GM23248 (cell line): ENCODE measurements around the gene CIAO1. TPM values are rescaled to one million over a fixed set of nuclear protein-coding genes. Genes with fewer than 3 reads are reported as not detected.
A peak's percentile ranks its signal among the peaks of the same experiment; 100 is the strongest.

ENCODE experiments used
- DNase-seq: peaks from one replicate; pipeline ENCODE4 v3.0.0-alpha.2; 2015
- H2AFZ ChIP-seq: fragments of 200-600 bp; sonication (generic); 2 replicates; pipeline ENCODE4 v1.6.1; 2016; ENCODE audit warnings: antibody characterized with exemption
- H3F3A ChIP-seq: fragments of 200-600 bp; sonication (generic); 2 replicates; pipeline ENCODE4 v1.6.1; 2016; ENCODE audit warnings: mild to moderate bottlenecking, antibody characterized with exemption, mixed run types; ENCODE audit not compliant: insufficient read depth
- H3K27ac ChIP-seq: fragments of 200-600 bp; sonication (generic); 2 replicates; pipeline ENCODE4 v1.5.1; 2016; ENCODE audit warnings: mild to moderate bottlenecking
- H3K27me3 ChIP-seq: fragments of 200-600 bp; sonication (generic); replicated peaks from 2 replicates; pipeline ENCODE4 v1.6.1; 2016; ENCODE audit warnings: mild to moderate bottlenecking; ENCODE audit not compliant: insufficient read depth
- H3K36me3 ChIP-seq: fragments of 200-600 bp; sonication (generic); 2 replicates; pipeline ENCODE4 v1.6.1; 2016; ENCODE audit warnings: low read depth, mild to moderate bottlenecking
- H3K4me1 ChIP-seq: fragments of 200-600 bp; sonication (generic); 2 replicates; pipeline ENCODE4 v1.6.1; 2016; ENCODE audit warnings: mild to moderate bottlenecking; ENCODE audit not compliant: insufficient read depth
- H3K4me2 ChIP-seq: fragments of 200-600 bp; sonication (generic); one replicate; pipeline ENCODE4 v1.6.1; 2016; ENCODE audit warnings: mild to moderate bottlenecking; ENCODE audit not compliant: unreplicated experiment
- H3K4me3 ChIP-seq: fragments of 200-600 bp; sonication (generic); 2 replicates; pipeline ENCODE4 v1.5.1; 2016; ENCODE audit warnings: mild to moderate bottlenecking
- H3K79me2 ChIP-seq: fragments of 200-600 bp; sonication (generic); 2 replicates; pipeline ENCODE4 v1.6.1; 2016; ENCODE audit warnings: mild to moderate bottlenecking; ENCODE audit not compliant: insufficient read depth
- H3K9ac ChIP-seq: fragments of 200-600 bp; sonication (generic); 2 replicates; pipeline ENCODE4 v1.6.1; 2016; ENCODE audit warnings: mild to moderate bottlenecking
- H3K9me2 ChIP-seq: fragments of 200-600 bp; sonication (generic); 2 replicates; pipeline ENCODE4 v1.6.1; 2016; ENCODE audit warnings: mixed run types, mild to moderate bottlenecking, moderate library complexity; ENCODE audit not compliant: insufficient read depth
- H3K9me3 ChIP-seq: fragments of 200-600 bp; sonication (generic); one replicate; pipeline ENCODE4 v1.6.1; 2017; ENCODE audit warnings: low read depth
- H4K20me1 ChIP-seq: fragments of 200-600 bp; sonication (generic); 2 replicates; pipeline ENCODE4 v1.6.0; 2016; ENCODE audit not compliant: insufficient read depth
- EZH2 ChIP-seq: fragments of 200-600 bp; sonication (generic); IDR thresholded peaks from 2 replicates; pipeline ENCODE4 v1.6.1; 2018; ENCODE audit warnings: antibody characterized with exemption, mild to moderate bottlenecking; ENCODE audit not compliant: insufficient read depth, poor library complexity, severe bottlenecking
- EZH2phosphoT487 ChIP-seq: fragments of 200-600 bp; sonication (generic); IDR thresholded peaks from 2 replicates; pipeline ENCODE4 v1.6.1; 2018; ENCODE audit warnings: antibody characterized with exemption, moderate library complexity, mild to moderate bottlenecking, low read depth; ENCODE audit not compliant: insufficient read depth
- WGBS, 2 experiments: methylation state at CpG; one replicate each; pipeline ENCODE4 v1.1.6; 2015 to 2017; ENCODE audit warnings: low lambda C conversion rate in 2 of 2, low coverage in 1 of 2; ENCODE audit errors: missing lambda C conversion rate in 2 of 2; 5-methylcytosine and 5-hydroxymethylcytosine counted together
- in situ Hi-C: fragments of 300-500 bp; cut with MboI; formaldehyde crosslinking; loops from 2 replicates; pipeline ENCODE4 v1.15.0; 2020
- polyA plus RNA-seq: library from polyadenylated mRNA; unstranded; fragments of >200 nt; fragmentation: Nextera tagmentation; extraction: Ambion mirVana; gene quantifications from 2 replicates; pipeline ENCODE4 v1.2.1, GENCODE V29; 2016
- total RNA-seq: library from RNA; depleted of rRNA; stranded (reverse); fragments of >200 nt; shearing (Covaris generic); gene quantifications from 2 replicates; pipeline ENCODE4 v1.2.3, GENCODE V29; 2014

CIAO1 gene
- total and polyA plus RNA-seq, 2 experiments from 2014 or later = 69.3 to 126 TPM

- peak overlapping the region; percentile 81 for H3K27ac ChIP-seq
- H3K9me2 ChIP-seq = no peaks in the 10 kb centered on the region
- H3K9ac ChIP-seq = peak overlapping the region; percentile 34; the same call in 1 of the 2 replicates
- 74 to 81% methylated on average over 5 of the region's 5 CpGs for WGBS, 2 experiments
- no peaks in the 10 kb centered on the region for H3K79me2 ChIP-seq
- H2AFZ ChIP-seq = peak overlapping the region; percentile 46
- peaks cover 16% of the 10 kb centered on the region for H3K4me1 ChIP-seq
- H3K36me3 ChIP-seq = no peaks in the 10 kb centered on the region
- H4K20me1 ChIP-seq = no peaks in the 10 kb centered on the region
- in situ Hi-C loops = no loop called here
- no peak overlapping the region for H3K4me3 ChIP-seq
- H3K4me2 ChIP-seq = peak overlapping the region; percentile 33
- H3K9me3 ChIP-seq = no peaks in the 10 kb centered on the region
- peak; percentile 86 for DNase-seq
- H3F3A ChIP-seq = peaks cover 25% of the 10 kb centered on the region
- H3K27me3 ChIP-seq = no peaks in the 10 kb centered on the region
- no peak for TF ChIP-seq EZH2phosphoT487
- TF ChIP-seq EZH2 = no peak
Observed at GRCh38 chr2:96241900-96242611, 24.0 kb upstream of the CIAO1 start.

GRCh38 chr2:96243843-96244242, 22.2 kb upstream of the CIAO1 start:
- TF ChIP-seq EZH2 = no peak
- no peak for TF ChIP-seq EZH2phosphoT487
- Histone ChIP-seq H3K36me3 (no peaks in the 10 kb centered on the region), H3K27ac (no peak overlapping the region), H3K9me2 (no peaks in the 10 kb centered on the region), H3K4me2 (no peak overlapping the region), H3K9ac (no peak overlapping the region), H4K20me1 (no peaks in the 10 kb centered on the region), H3K4me1 (peaks cover 16% of the 10 kb centered on the region), H3K9me3 (no peaks in the 10 kb centered on the region), H3F3A (peaks cover 27% of the 10 kb centered on the region), H3K79me2 (no peaks in the 10 kb centered on the region), H3K27me3 (no peaks in the 10 kb centered on the region), H2AFZ (no peak overlapping the region), H3K4me3 (no peak overlapping the region)
- 88 to 90% methylated on average over 5 of the region's 5 CpGs for WGBS, 2 experiments
- in situ Hi-C loops = no loop called here
- no peak for DNase-seq

- Histone ChIP-seq H3K36me3 (no peaks in the 10 kb centered on the region), H3K27ac (no peak overlapping the region), H3K27me3 (no peaks in the 10 kb centered on the region), H3F3A (peaks cover 40% of the 10 kb centered on the region), H2AFZ (no peak overlapping the region), H3K4me1 (peaks cover 26% of the 10 kb centered on the region), H3K9ac (no peak overlapping the region), H3K9me3 (no peaks in the 10 kb centered on the region), H3K4me3 (no peak overlapping the region), H3K9me2 (no peaks in the 10 kb centered on the region), H4K20me1 (no peaks in the 10 kb centered on the region), H3K79me2 (no peaks in the 10 kb centered on the region), H3K4me2 (no peak overlapping the region)
- 88 to 89% methylated on average over 8 of the region's 8 CpGs for WGBS, 2 experiments
- in situ Hi-C loops = no loop called here
- peak; percentile 47 for DNase-seq
- no peak for TF ChIP-seq EZH2phosphoT487
- no peak for TF ChIP-seq EZH2
Observed at GRCh38 chr2:96245609-96246390, 20.2 kb upstream of the CIAO1 start.

GRCh38 chr2:96247009-96247408, 19.0 kb upstream of the CIAO1 start:
- Histone ChIP-seq H3K9me3 (no peaks in the 10 kb centered on the region), H3K4me1 (peaks cover 31% of the 10 kb centered on the region), H3F3A (peaks cover 44% of the 10 kb centered on the region), H3K4me3 (no peak overlapping the region), H3K9me2 (no peaks in the 10 kb centered on the region), H4K20me1 (no peaks in the 10 kb centered on the region), H3K27ac (no peak overlapping the region), H3K36me3 (no peaks in the 10 kb centered on the region), H2AFZ (no peak overlapping the region), H3K27me3 (no peaks in the 10 kb centered on the region), H3K9ac (no peak overlapping the region), H3K4me2 (no peak overlapping the region), H3K79me2 (no peaks in the 10 kb centered on the region)
- DNase-seq = no peak
- in situ Hi-C loops = no loop called here
- 93 to 98% methylated on average over 3 of the region's 3 CpGs for WGBS, 2 experiments
- TF ChIP-seq EZH2phosphoT487 (no peak), EZH2 (no peak)
